Right lobe of liver (tissue), 4 donors: ENCODE results near the gene TIGD2.

Source experiments
- CTCF ChIP-seq, 4 donors: fragments of 200-600 bp in 3 of 4; fragments of 450-650 bp in 1 of 4; IDR thresholded peaks; one replicate each; pipeline versions ENCODE4 v1.5.1 to v1.8.0; 2016 to 2022; ENCODE audit warnings: antibody characterized with exemption in 4 of 4, mild to moderate bottlenecking in 2 of 4
- POLR2A ChIP-seq: fragments of 450-650 bp; IDR thresholded peaks from one replicate; pipeline ENCODE4 v1.6.1; 2017; ENCODE audit warnings: antibody characterized with exemption, mild to moderate bottlenecking
- donor health status: DM: no; HTN: no; CAD: no.
- donor health status: DM: no; HTN: no; CAD: no.
- donor health status: DM: no; HTN: yes; CAD: no.

GRCh38 chr4:89070041-89070440 lies 41.3 kb upstream of the TIGD2 start:
- no peak for TF ChIP-seq CTCF (IDR thresholded peaks at IDR 0.05)
- TF ChIP-seq POLR2A = no peak
